WI38 (cell line): ENCODE results near the gene DCLK2.

Experiments used
- H3K4me3 ChIP-seq: 2 replicates; pipeline ENCODE4 v1.5.1; 2011; ENCODE audit warnings: low read depth, mild to moderate bottlenecking, control low read depth, low read length
- TF ChIP-seq, protein P1 (sequence below): IDR thresholded peaks from 2 replicates; pipeline ENCODE4 v1.5.1; 2012; ENCODE audit warnings: low read depth, mild to moderate bottlenecking, control low read depth, low read length

The DCLK2 gene

DNA sequence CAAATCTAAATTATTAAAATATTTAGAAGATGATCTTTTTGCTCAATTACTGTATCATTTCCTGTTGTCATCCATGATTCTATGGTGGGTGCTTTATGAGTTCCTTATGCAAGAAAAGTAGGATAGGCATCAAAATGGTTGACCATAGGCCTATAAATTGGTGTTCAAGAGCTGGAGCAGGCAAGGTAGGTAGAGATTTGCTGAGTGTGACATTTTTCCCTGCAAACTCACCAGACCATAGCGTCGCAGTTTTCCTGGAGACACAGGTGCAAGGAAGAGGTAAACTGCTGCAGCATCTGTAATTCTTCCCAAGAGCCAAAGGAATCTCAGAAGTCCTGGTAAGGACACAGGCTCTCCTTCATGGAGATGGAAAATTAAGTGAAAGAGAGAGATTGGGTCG is 33.7 kb upstream of the DCLK2 start:
- TF ChIP-seq, protein P1, sequence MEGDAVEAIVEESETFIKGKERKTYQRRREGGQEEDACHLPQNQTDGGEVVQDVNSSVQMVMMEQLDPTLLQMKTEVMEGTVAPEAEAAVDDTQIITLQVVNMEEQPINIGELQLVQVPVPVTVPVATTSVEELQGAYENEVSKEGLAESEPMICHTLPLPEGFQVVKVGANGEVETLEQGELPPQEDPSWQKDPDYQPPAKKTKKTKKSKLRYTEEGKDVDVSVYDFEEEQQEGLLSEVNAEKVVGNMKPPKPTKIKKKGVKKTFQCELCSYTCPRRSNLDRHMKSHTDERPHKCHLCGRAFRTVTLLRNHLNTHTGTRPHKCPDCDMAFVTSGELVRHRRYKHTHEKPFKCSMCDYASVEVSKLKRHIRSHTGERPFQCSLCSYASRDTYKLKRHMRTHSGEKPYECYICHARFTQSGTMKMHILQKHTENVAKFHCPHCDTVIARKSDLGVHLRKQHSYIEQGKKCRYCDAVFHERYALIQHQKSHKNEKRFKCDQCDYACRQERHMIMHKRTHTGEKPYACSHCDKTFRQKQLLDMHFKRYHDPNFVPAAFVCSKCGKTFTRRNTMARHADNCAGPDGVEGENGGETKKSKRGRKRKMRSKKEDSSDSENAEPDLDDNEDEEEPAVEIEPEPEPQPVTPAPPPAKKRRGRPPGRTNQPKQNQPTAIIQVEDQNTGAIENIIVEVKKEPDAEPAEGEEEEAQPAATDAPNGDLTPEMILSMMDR = no peak
- H3K4me3 ChIP-seq = no peak overlapping the region

DNA sequence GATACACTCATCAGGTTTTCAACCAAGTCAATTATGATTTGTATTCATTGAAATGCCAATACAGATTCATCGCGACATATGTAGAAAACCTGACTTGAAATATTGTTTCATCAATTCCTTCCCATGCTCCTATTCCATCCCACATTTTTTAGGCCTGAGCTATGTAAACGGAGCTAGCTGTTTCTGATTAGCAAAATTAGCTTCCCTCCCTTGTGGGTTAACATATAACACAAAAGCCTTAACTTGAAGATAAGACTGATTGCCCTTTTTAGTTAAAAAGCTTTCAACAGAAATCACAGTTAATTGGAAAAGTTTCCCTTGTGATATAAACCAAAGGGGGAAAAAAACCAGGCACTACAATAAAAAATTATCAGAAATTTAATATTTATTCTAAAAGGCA is 32.8 kb upstream of the DCLK2 start:
- TF ChIP-seq, protein P1 = no peak
- no peak overlapping the region for H3K4me3 ChIP-seq

DNA sequence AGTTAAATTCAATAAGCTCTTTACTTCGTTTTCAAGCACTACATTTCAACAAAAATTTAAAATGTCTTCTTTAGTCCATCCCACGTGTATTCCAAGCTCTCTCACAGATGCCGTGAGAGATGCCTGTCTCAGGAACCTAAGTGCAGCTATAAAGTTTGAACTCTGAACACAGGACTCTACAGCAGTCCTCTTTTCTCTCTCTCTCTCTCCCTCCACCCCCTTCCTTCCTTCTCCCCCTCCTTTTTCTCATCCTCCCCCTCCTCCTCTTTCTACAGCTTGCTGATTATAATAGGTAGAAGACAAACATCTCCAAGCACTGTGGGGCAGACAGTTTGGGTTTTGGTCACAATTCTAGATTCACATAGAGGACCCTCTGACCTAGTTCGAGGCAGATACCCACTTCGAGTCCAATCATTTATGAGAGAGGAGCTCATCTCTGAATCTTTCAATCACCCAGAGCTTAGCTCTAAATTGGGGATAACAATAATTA is 31.5 kb upstream of the DCLK2 start:
- TF ChIP-seq, protein P1 = no peak
- H3K4me3 ChIP-seq = no peak overlapping the region

DNA sequence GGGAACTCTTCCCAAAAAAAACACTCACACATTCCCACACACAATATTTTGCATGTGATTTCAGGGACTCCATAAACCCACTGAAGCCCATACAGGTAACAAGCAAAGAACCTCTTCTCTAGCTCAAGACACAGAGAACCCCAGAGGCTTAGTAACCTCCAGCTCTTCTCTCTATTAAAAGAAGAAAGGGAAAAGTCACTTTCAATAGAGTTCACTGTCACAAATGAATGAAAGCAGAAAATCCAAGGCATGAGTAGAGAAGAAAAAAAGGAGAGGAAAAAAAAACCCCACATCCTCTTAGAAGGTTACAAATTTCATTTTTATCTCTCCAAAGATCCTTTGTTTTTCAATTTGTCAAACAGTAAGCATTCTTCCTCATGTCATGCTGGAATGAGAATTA is 30.7 kb upstream of the DCLK2 start:
- TF ChIP-seq, protein P1 = no peak
- no peak overlapping the region for H3K4me3 ChIP-seq

DNA sequence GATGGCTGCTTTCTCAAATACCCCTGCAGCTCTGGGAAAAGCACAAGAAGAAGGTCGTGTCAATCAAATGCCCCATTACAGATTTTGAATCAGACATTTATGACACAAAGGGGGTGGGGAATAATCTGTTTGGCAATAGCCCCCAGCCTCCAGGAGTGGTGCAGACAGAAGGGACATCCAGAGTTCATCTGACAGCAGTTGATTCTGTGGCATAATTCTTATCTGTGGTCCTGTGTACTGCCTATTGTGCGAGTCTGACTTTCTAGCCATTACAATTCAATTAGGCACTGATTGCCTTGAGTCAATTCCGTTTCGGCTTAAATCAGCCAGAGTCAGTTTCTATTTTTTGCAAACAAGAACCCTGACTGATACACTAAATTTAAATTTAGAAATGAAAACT is 28.6 kb upstream of the DCLK2 start:
- TF ChIP-seq, protein P1 = no peak

DNA sequence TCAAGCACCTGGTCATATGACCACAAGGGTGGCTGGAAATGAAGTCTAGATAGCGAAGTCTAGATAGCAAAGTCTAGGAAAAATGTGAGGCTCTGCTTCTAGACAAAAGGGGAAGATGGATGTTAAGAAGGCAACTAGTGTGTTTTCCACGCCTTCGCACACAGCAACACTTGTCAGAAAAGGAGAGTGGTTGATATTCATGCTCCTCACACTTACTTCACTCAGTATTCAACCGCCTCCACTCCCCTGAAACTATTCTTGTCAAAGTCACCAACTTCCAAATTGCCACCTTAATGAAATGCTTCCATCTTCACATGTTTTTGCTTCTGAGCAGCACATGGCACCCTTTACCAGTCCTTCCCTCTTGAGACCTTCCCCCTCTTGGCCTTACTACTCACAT is 27.7 kb upstream of the DCLK2 start:
- H3K4me3 ChIP-seq = no peak overlapping the region
- TF ChIP-seq, protein P1 = no peak

More for the DNA sequence above, 28.6 kb upstream of the DCLK2 start:
- H3K4me3 ChIP-seq = no peak overlapping the region

DNA sequence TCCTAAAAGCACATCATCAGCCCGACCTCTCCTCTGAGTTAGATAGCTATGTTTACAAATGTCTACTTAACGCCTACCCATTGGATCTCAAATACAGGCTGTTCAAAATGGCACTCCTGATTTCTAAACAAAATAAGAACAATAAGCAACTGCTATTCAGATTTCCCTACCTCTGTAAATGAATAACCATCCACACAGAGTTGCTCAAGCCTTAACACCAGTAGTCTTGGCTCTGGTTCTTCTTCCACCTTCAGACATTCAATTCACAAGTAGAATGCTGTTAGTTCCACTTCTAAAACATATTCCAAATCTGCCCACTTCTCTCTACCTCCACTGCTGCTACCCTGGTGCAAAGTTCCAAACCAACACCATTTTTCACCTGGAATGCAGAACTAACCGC is 27.1 kb upstream of the DCLK2 start:
- TF ChIP-seq, protein P1 = no peak
- no peak overlapping the region for H3K4me3 ChIP-seq
